ENCODE measurements around the gene PPP6R1. TPM values are rescaled to one million over a fixed set of nuclear protein-coding genes. Genes with fewer than 3 reads are reported as not detected.

PPP6R1 gene
- total RNA-seq, 1 donor from 2014 or later = 43.0 TPM

- no peak for DNase-seq (ENCODE audit: low spot score)
- intact Hi-C loops (cut with DNase I) = no loop called here
Measured at GRCh38 chr19:55247621-55248099, 11.2 kb downstream of the PPP6R1 start.

- intact Hi-C loops (cut with DNase I) = no loop called here
- DNase-seq (ENCODE audit: low spot score) = no peak
Measured at GRCh38 chr19:55246462-55247451, 12.1 kb downstream of the PPP6R1 start.

- no peak for DNase-seq (ENCODE audit: low spot score)
- intact Hi-C loops (cut with DNase I) = no loop called here
Measured at GRCh38 chr19:55245236-55245904, 13.4 kb downstream of the PPP6R1 start.

- DNase-seq (ENCODE audit: low spot score) = no peak
- intact Hi-C loops (cut with DNase I) = no loop called here
Measured at GRCh38 chr19:55244004-55244680, 14.7 kb downstream of the PPP6R1 start.

- no peak for DNase-seq (ENCODE audit: low spot score)
- intact Hi-C loops (cut with DNase I) = no loop called here
Measured at GRCh38 chr19:55242517-55242916, 16.3 kb downstream of the PPP6R1 start.

GRCh38 chr19:55241935-55242464 lies 16.8 kb downstream of the PPP6R1 start:
- intact Hi-C loops (cut with DNase I) = no loop called here
- DNase-seq (ENCODE audit: low spot score) = no peak

- intact Hi-C loops (cut with DNase I) = no loop called here
Measured at GRCh38 chr19:55241143-55241934, 17.5 kb downstream of the PPP6R1 start.

GRCh38 chr19:55240713-55241020 lies 18.1 kb downstream of the PPP6R1 start:
- no peak for DNase-seq (ENCODE audit: low spot score)
- intact Hi-C loops (cut with DNase I) = no loop called here

More at GRCh38 chr19:55241143-55241934, 17.5 kb downstream of the PPP6R1 start:
- DNase-seq (ENCODE audit: low spot score) = no peak

GRCh38 chr19:55239004-55239403 lies 19.8 kb downstream of the PPP6R1 start:
- no peak for DNase-seq (ENCODE audit: low spot score)
- intact Hi-C loops (cut with DNase I) = no loop called here

GRCh38 chr19:55238030-55238429 lies 20.8 kb downstream of the PPP6R1 start:
- DNase-seq (ENCODE audit: low spot score) = no peak
- intact Hi-C loops (cut with DNase I) = no loop called here

- intact Hi-C loops (cut with DNase I) = no loop called here
Measured at GRCh38 chr19:55232986-55233385, 25.8 kb downstream of the PPP6R1 start.

GRCh38 chr19:55232286-55232602 lies 26.6 kb downstream of the PPP6R1 start:
- intact Hi-C loops (cut with DNase I) = no loop called here
- DNase-seq (ENCODE audit: low spot score) = no peak

More at GRCh38 chr19:55232986-55233385, 25.8 kb downstream of the PPP6R1 start:
- DNase-seq (ENCODE audit: low spot score) = no peak

GRCh38 chr19:55231391-55232285 lies 27.2 kb downstream of the PPP6R1 start:
- DNase-seq (ENCODE audit: low spot score) = no peak
- intact Hi-C loops (cut with DNase I) = no loop called here

GRCh38 chr19:55230780-55231179 lies 28.0 kb downstream of the PPP6R1 start:
- intact Hi-C loops (cut with DNase I) = no loop called here
- DNase-seq (ENCODE audit: low spot score) = no peak

- intact Hi-C loops (cut with DNase I) = no loop called here
- DNase-seq (ENCODE audit: low spot score) = no peak
Measured at GRCh38 chr19:55230329-55230728, 28.5 kb downstream of the PPP6R1 start.

- intact Hi-C loops (cut with DNase I) = no loop called here
Measured at GRCh38 chr19:55229789-55230182, 29.0 kb downstream of the PPP6R1 start.

GRCh38 chr19:55229145-55229788 lies 29.6 kb downstream of the PPP6R1 start:
- no peak for DNase-seq (ENCODE audit: low spot score)
- intact Hi-C loops (cut with DNase I) = no loop called here

More at GRCh38 chr19:55229789-55230182, 29.0 kb downstream of the PPP6R1 start:
- no peak for DNase-seq (ENCODE audit: low spot score)

Data from cardiac septum (tissue), 1 donor.